NCI-H69 (cell line): Measurements from ENCODE around the gene ACSL4.
A peak's percentile ranks its signal among the peaks of the same experiment; 100 is the strongest.
"Not testable (repeated sequence)": the region's sequence is repeated elsewhere in the genome, so short reads cannot be mapped to it uniquely, and the experiment has no call there.

Experiments
- DNase-seq: peaks from one replicate; lab custom pipeline; 2025; lab: John Stamatoyannopoulos, UW

ACSL4 gene

GRCh38 chrX:109728173-109728535 is 4.9 kb downstream of the ACSL4 start:
- DNase-seq, result peak; percentile 8

DNA sequence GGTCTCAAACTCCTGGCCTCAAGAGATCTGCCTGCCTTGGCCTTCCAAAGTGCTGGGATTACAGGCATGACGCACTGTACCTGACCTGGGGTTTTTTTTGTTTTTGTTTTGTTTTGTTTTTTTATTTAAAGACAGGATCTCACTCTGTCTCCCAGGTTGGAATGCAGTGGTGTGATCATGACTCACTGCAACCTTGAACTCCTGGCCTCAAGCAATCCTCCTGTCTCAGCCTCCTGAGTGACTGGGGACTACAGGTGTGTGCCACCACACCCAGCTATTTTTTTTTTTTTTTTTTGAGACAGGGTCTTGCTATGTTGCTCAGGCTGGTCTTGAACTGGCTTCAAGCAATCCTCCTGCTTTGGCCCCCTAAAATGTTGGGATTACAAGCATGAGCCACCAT is 8.1 kb downstream of the ACSL4 start:
- DNase-seq, result not testable (repeated sequence)

DNA sequence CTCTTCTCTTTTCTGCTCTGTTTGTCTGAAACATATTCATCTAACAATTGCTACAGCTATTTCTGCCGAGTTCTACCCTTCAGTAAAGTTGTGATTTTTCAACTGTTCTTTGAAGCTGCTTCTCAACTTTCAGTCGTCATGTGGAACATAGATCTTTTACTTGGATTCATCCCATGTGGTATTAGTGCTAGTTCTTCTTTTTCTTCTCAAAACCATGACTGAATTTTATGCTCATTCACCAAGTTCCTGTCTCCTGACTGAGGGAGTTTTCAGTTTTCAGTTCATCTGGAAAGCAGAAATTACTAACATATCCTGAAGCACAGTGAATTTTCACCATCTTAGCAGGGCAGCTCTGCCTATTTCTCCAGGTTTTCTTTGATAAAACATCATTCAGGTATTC is 12.1 kb downstream of the ACSL4 start:
- no peak for DNase-seq

DNA sequence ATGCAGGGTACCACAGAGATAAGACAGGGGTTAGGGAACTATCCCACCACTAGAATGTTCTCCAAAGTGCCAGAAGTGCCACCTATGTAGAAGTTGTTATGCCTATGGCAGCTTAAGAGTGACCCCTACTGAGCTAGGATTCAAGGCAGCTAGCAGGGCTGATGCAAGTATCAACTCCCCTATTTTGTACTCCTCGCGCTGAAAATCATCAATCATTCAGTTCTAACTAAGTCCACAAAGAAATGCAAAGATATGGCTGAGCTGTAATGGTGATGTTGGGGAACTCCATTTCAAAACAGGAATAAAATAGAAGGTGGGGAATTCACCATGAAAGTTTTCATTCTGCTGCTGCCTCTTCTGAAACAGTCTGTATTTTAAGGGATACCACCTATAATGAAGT is 13.8 kb downstream of the ACSL4 start:
- no peak for DNase-seq

DNA sequence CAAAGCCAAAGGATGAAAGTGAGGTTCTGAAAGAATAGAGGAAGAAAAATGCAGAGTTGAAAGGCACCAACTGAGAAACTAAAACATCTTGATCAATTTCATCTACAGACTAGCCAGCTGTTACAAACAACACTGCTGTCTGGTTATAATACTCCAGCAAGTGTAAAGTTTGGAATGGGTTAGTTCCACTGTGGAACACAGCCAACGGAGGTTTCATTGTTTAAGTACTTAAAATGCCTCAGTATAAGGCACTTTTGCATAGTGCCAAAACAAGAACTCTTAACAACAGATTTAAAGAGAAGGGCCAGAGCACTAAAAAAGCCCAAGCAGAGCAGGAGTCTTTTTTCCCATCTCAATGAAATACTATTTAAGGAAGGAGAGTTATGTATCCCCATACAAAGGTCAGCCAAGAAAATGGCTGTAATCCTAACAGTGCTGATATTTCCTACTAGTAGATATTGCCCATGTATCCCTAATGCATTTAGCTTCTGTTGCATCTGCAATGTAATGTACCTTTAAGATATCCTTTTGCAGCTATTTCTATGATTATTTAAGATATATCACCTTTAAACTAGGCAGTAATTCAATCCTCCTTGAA is 16.5 kb downstream of the ACSL4 start:
- no peak for DNase-seq

DNA sequence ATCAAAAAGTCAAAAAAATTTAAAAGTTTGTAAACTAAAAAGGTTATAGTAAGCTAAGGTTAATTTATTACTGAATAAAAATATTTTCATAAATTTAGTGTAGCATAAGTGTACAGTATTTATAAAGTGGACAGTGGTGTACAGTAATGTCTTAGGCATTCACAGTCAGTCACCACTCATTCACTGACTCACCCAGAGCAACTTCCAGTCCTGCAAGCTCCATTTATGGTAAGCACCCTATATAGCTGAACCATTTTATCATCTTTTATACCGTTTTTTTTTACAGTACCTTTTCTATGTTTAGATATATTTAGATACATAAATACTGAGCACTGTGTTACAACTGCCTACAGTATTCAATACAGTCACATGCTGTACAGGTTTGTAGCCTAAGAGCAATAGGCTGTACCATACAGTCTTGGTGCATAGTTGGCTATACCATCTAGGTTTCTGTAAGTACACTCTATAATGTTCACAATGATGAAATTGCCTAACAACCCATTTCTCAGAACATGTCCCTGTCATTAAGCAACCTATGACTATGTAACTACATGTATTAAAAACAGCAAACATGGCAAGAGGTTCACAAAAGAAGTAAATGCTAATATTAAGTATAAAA is 18.6 kb downstream of the ACSL4 start:
- no peak for DNase-seq

DNA sequence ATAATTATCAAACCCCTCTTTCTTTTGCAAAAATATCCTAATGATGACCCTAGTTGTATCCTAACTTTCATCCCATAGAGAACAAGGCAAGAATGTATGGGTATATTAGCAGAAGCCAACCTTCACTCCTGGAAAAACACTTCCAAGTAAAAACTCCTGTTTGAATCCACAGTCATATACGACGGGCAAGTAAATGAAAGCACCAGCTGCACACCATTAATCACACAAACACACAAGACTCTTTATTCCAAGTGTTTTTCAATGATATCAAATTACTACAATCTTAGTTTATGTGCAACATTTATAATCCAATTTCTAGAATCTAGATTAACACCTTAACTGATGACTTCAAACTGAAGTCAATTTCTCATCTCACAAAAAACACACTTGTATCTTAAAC is 22.9 kb downstream of the ACSL4 start:
- DNase-seq, result no peak

- DNase-seq, result no peak
Observed at GRCh38 chrX:109709129-109709631, 23.9 kb downstream of the ACSL4 start.

- no peak for DNase-seq
Observed at GRCh38 chrX:109707720-109708119, 25.3 kb downstream of the ACSL4 start.

DNA sequence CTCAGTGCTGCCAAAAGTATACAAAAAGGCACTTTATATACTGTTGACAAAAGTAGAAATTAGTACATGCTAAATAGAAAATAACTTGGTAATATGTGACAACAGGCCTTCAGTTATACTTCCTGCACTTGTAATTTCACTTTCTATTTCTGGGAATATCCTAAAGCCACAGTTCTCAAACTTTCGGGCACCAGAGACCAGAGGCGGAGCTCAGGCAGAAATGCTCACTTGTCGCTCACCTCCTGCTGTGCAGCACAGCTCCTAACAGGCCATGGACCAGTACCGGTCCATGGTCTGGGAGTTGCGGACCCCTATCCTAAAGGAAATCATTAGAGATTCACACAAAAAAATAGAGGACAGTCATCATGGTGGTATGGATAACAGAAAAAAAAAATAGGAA is 25.7 kb downstream of the ACSL4 start:
- DNase-seq, result no peak

DNA sequence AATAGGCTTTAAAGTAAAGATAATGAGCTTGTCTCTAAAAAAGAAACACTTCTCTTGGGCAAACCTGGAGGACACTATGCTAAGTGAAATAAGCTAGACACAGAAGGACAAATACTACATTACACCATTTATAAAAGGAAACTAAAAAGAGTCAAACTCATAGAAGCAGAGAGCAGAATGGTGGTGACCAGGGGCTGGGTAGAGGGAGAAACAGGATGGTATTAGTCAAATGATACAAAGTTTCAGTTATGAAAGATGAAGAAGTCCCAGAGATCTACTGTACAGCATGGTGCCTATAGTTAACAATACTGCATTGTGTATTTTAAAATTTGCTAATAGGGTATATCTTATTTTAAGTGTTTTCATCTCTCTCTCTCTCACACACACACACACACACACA is 28.5 kb downstream of the ACSL4 start:
- DNase-seq, result no peak

DNA sequence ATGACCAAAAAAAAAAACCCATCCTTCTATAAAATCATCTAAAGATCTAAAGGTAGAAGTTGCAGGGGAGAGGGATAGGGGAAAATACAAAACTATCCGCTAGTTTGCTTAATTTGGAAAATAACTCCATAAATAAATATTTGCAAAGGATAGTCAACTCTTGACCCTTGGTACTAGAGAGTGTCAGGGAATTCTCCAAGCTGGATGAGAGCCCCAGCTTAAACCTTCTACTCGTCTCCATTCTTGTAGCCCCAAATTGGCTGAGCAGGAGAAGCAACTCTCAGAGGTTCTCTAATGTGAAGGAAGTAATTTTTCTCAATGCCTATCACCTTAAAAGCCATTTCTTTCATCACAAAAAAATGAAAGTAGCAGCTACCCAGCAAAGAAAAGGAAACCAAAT is 35.2 kb downstream of the ACSL4 start:
- DNase-seq, result no peak

- no peak for DNase-seq
Observed at GRCh38 chrX:109696146-109696740, 36.8 kb downstream of the ACSL4 start.

GRCh38 chrX:109695637-109696036 is 37.4 kb downstream of the ACSL4 start:
- DNase-seq, result no peak

- no peak for DNase-seq
Observed at GRCh38 chrX:109691752-109692151, 41.3 kb downstream of the ACSL4 start.

GRCh38 chrX:109691277-109691676 is 41.8 kb downstream of the ACSL4 start:
- DNase-seq, result no peak

DNA sequence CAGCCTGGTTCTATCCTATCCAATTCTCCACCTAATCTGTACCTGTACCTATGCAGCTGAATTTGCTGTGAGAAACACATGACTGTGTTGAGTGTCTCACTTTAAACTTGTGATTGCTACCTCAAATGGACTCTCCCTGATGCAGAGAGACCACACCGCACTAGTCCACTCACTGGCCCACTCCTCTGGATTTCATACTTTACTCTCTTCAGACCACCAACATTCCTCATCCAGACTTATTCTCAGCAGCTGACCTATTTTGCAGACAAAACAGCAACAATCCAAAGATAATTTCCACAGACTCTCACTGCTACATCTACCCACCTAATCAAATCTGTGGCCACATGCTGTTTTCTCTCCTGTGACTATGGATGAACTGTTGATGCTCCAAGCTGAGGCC is 45.2 kb downstream of the ACSL4 start:
- DNase-seq, result no peak

- DNase-seq, result no peak
Observed at GRCh38 chrX:109685656-109686078, 47.4 kb downstream of the ACSL4 start.

DNA sequence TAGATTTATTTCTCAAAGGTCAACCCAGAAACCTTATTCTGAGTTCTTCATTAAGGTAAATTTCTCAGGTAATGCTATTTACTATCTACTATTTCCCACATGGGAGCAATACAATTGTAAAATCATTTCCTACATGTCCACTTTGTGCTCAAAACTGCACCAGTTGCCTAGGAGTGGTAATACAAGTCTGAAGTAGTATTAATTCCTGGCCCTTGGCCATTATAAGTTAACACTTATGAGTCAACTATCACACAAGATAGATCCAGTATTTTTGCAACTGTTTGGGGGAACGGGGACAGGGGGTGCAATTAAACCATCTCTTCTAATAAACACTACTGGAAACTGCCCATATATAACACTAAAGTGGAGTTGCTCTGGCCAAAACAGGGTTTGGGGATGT is 48.9 kb downstream of the ACSL4 start:
- no peak for DNase-seq

DNA sequence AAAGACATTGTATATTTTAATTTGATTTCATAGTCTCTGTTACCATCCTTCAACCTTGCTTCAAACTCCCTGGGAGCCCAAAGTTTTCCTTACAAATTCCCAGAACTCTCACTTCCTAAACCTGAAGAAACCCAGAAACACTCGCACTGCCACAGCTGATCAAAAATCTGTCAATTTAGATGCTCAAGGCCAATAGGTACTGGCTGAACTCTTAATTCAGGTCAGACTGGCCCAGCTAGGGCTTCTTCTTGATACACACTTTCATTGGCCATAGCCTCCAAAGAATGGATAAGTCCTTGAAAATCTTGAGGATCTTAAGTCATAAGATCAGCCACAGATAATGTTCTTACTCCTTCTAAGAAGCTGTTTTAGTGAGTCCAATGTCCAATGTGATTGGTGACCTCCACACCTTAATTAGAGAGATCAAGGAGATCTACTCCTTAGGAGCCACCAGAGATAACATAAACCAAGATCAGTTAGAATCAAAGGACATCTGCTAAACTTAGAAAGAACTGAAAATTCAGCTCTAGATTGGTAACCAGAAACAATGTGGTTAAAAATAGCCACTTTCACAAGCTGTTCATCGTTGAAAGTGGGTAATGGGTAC is 51.5 kb downstream of the ACSL4 start:
- no peak for DNase-seq

DNA sequence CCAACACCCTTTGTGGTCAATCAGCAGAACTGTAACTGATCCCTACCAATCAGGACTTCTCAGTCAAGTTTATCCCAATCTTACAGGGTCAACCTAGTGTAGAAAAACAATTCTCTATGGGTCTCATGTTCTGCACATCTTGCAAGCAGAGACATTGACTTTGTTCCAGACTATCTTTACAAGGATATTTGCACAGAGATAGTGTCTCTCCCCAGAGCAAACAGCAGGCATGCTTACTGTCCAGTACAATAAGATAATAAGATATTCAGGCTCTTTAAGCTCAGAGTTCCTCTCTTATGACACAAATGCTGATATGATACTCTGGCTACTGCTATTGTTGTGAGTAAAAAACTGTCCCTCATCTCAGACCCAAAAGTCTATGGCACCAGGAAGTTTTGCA is 53.2 kb downstream of the ACSL4 start:
- DNase-seq, result no peak

DNA sequence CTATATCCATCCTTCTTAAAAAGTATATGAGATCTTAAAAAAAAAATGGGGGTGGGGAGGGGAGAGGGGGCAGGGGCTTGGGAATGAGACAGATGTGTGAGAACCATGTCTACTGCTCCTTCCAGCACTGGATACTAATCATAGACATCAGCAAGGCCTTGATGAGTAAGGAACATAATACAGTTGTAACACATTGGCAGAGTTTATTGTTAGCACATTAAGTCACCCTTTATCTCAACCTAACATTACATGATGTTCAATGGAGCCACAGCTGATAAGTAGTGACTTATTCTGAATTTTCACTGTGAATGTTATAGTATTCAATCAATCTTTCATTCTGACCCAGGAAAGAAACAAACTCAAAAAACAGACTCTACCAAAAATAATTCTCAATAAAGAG is 60.8 kb downstream of the ACSL4 start:
- DNase-seq, result no peak

GRCh38 chrX:109671170-109671569 is 61.9 kb downstream of the ACSL4 start:
- not testable (repeated sequence) for DNase-seq
